RKO (cell line): Measurements from ENCODE around the gene SPATA2.
"Not testable (repeated sequence)": the region's sequence is repeated elsewhere in the genome, so short reads cannot be mapped to it uniquely, and the experiment has no call there.

ENCODE experiments used
- DNase-seq: peaks from one replicate; pipeline ENCODE4 v3.0.0-alpha.2; 2016; ENCODE audit warnings: low spot score

Gene SPATA2

DNA sequence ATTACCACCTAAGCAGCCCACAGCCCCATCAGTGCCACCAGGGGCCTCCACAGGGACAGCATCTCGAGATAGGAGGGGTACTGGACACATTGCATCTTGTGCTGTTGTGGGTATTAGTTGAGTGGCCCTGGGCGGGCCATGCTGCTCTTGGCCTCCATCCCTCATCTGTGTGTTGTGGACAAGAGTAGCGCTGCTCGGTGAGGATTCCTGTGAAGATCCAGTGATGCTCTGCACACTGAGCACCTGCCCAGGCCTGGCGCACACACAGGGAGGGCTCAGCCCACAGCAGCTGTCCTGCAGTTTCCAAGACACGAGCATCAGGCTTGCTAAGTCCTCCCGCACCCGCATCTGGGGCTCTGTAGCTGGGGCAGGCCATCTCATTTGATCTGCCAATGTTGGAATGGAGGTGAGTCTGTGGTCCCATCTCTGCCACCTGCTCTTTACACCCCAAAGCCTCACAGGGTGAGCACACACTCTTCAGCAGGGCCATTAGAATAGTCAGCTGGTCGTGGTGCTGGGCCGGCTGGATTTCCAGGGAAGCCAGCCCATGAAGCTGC lies 32.0 kb downstream of the SPATA2 start:
- DNase-seq, result no peak

DNA sequence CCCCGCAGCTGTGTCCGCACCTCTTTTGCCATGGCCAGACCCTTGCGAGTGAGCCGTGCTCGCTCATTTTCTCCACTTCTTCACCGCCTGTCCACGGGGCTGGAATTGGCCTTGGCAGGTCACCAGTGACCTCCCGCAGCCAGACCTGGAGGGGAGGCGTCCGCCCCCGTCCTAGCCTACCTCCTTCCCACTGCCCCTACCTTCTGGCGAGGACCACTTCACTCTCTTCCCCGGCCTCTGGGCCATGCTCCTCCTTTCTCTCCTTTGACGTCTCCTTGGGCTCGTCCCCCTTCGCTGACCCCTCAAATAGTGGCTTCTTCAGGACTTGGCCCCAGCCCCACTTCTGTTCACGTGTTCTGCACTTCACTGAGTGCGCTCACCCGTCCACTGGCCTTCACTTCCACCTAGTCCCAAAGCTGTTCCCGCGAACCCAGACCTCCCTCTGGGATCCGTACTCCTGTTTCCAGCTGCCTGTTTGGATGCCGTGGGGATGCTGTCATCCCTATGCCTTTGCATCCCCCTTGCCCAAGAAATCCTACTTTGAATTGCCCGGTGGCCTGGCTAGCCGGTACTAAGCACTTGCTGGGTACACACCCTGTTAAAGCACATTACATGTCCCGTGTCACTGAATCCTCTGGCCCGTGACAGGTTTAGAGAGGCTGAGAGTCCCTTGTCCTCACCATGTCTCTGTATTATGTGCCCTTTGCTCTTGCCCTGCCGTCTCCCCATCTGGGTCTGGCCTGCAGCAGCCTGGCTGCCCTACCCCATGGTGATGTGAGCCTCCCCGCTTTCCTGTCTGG lies 33.0 kb downstream of the SPATA2 start:
- no peak for DNase-seq

DNA sequence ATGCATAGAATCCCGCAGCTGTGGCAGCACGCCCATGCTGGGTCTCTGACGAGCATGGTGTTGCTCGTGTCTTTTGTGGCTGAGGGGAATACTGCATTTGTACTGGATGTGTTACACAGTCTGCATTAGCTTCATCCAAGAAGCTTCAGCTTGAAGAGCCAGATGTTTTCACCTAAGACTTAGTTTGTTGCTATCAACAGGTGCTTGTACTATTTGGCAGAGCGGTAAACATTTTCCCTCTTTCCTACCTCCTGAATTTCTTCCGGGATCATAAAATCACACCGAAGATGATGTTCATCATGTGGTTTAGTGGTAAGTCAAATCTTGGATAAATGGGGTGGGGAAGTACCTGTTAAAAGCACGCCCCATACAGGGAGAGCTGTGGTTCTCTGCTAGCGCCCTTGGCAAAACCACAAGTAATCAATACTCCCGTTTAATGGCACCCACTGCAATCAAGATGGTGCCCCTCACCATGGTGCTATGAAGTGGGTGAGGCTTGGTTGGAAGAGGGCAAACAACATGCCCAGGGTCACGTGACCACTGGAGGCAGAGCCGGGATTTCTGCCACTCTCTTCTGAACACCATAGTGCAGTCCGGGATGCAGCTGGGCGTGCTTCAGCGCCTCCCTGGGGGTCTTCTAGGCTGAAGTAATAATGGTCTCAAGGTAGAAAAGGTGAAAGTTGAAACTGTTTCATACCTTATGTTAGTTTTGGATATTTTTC lies 34.4 kb downstream of the SPATA2 start:
- no peak for DNase-seq

DNA sequence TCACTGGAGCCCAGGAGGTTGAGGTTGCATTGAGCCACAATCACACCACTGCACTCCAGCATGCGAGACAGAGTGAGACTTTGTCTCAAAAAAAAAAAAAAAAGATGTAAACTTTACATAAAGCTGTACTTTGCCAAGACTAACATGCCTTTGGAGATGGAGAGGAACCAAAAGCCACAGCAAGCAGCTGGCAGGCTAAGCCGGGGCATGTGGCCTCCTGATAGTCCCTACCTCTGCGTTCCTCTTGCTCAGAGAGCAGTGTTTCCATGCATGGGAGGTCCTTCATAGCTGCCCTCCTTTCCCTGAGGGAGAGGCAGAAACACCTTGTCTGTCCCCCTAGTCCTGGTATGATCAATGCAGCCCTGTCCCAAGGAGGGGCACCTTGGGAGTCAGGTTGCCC lies 35.2 kb downstream of the SPATA2 start:
- DNase-seq, result no peak

DNA sequence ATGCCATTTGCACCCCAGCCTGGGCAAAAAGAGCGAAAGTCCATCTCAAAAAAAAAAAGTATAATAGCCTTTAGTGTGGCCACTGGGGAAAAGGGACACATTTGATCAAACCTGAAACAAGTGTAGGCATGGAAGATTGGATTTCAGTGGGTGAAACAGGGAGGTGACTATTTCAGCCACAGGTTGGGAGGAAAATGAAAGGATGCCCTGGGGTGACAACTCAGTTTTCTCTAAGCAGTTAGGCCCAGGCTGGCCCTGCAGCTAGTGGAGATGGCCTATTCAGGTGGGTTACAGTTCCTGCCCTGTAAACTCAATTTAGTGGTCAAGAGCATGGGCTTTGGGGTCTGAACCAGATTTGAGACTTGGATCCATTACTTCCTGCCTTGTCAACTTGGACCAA lies 36.4 kb downstream of the SPATA2 start:
- no peak for DNase-seq

DNA sequence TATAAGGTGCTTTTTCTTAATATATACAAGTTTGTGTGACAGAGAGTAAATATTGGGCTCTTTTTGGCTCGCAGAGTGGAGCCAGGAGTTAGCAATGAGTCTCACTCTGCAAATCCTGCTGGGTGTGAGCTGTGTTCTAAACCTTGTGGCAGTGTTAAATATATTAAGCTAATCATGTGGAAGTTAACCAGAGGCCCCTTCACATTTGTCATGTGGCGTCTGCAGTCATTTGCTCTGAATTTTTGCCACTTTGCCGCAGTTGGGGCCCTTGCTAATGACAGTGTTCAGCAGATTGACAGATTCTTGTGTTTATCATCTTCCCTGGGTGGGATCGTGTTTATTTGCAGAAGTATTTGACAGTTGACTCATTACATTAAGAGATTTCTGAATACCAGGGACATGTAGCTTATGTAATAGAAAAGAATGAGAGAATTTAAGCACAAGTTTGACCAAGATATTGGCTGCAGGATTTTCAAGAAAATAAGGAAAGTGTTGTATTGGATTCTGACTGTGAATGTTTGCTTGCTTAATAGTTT lies 37.9 kb downstream of the SPATA2 start:
- DNase-seq, result no peak

DNA sequence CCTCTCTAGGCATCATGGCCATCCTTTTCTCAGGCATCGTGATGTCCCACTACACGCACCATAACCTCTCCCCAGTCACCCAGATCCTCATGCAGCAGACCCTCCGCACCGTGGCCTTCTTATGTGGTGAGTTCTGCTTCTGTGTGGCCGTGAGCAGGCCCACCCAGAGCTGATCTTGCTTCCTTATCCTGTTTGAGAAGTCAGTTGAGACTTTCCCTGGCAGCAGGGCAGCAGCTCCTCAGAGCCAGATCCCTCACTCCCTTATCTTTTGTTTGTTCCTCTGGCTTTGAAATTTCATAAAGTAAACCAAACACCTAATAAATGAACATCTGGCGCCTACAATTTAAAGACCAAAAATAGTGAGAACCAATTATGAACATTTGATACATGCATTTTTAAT lies 40.6 kb downstream of the SPATA2 start:
- DNase-seq, result no peak

DNA sequence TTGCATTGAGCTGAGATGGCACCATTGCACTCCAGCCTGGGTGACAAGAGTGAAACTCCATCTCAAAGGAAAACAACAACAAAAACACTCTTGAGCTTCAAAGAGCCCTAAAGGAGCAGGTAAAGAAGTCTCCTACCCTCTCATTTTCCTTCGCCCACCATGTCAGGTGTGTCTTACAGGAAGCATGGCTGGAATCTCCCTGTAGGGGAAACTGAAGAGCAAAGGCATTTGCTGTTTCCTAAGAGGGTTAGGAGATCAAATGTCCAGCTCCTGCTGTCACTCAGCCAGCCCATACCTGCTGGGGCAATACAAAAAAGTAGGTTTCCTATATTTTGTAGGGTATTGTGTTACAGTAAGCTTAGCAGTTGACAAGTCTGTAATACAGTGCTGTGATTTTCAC lies 43.3 kb downstream of the SPATA2 start:
- no peak for DNase-seq

DNA sequence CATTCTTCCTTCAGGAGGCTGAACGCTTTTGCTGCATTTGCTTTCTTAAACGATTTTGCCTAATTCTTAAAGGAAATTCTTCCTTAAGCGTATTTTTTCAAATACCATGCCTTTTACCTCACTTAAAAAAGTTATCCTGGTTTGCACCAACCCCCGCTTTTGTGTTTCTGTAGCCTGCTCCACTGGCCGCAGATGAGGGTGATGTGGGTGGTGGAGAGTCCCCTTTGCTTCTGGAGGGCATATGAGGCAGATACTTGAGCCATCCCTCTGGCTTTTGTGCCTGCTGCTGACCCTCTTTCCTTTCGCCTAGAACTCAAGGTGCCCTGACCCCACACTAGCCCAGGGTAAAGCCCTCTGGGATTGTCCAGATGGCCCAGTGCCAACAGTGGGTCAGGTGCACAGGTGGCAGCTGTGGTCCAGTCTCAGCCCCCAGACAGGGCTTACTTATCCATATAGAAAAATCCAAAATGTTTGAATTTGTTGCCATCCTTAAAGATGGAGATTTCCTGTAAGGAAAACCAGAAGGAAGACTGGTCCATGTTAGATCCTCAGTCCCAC lies 43.9 kb downstream of the SPATA2 start:
- DNase-seq, result no peak

DNA sequence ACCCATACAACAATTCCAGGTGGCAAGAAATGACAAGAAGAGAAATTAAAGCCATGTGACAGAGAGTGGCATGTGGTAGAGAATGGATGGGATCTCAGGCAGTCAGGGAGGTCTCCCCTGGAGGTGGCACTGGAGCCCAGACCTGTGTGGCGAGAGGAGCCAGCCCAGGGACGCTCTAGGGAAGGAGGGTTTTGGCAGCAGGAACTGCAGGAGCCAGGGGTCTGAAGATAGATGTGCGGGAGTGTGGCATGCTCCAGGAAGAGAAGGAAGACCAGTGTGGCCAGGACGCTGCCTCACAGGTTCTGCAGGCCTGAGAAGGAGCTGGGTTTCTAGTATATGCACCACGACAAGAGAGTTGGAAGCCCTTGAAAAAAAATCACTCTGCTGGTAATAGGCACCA lies 45.1 kb downstream of the SPATA2 start:
- no peak for DNase-seq

DNA sequence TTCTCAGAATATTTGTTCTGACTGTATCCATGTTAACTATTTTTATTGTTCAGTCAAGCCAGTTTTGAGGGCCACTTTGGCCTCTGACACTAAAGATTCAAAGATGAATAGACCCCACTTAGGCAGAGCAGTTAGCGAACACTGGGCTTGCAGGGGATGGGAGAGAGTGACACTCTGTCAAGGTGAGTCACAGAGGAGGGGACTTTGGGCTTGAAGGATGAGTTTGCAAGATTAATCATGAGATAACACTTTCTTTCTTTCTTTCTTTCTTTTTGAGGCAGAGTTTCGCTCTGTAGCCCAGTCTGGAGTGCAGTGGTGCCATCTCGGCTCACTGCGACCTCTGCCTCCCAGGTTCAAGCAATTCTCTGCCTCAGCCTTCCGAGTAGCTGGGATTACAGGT lies 46.4 kb downstream of the SPATA2 start:
- DNase-seq, result no peak

DNA sequence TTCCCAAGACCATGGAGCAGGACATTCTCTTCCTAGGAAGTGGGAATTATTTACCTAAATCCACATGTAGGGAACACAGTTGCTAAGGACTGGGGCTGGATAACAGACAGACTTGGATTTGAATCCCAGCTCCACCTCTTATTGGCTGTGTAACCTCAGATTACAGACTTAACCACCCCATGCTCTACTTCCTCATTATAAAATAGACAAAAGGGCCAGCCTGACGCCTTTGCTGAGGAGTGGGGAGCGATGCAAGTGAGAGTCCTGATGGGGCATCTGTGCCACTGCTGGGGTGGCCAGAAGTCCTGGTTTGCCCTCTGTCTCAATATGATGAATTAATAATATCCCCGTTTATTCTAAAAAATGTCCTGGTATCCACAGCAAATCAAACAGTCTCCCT lies 46.8 kb downstream of the SPATA2 start:
- no peak for DNase-seq

DNA sequence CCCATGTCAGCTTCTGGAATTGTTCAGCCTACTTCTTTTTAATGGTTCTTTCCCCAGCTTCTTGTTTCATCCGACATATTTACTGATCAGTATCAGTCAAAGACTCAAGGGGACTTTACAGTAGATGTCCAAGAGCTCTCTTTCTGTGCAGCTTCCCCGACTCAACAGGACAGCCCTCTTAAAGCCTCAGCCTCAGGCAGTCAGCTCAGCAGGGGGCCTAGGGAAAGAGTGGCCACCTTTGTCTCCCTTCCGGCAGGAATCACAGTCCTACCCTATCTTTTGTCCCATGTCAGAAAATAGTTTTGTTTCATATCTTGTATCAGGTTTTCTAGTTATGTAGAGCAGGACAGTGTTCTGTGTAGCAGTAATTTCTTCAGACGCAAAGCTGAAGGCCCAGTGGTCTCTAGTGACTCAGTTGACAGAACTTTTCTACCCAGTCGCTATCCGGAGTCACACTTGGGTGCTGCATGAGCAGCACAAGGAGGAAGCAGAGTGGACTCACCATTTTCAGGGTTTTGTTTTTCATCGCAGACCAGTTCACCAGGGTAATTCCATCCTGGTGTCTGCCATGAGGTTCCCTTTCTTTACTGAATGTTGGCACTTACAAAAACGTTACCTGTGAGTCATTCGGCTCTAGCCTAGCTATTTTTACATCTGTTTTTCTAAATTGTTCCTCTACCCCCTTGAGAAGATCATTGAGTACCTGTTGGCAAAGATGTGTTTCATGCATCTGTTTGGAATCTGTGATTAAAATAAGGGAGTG lies 47.7 kb downstream of the SPATA2 start:
- DNase-seq, result no peak

DNA sequence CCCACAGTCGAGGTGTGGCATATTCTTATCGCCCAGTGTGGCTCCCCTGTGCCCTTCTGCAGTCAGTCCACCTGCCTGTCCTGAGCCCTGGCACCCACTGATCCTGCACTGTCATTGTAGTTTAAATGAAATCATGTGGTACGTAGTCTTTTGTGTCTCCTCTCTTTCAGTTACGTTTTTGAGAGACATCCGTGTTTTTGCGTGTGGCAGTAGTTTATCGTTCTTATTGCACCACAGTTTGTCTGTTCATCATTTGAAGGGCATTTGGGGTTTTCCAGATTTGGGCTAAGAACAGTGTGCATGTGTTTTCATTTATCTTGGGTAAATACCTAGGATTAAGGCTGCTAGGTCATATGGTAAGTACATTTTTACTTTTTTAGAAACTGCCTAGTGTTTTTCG lies 49.3 kb downstream of the SPATA2 start:
- DNase-seq, result no peak

DNA sequence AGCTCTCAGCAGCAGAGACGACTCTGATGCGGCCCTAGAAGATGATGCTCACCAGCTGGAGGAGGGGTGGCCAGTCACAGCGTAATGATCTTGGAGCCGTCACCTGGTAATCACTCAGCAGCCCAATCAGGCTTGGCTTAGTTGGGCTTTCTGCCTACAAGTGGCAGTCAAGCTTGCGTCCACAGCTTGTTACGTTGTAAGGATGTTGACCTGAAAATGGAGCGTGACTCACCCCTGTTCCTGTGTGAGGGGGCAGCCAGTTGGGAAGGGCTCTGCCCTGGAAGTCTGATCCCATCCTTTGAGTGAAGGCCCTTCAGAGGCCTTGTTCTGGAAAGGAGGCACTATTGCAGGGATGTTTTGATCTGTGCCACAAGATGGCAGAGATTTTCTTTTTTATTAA lies 49.8 kb downstream of the SPATA2 start:
- no peak for DNase-seq

DNA sequence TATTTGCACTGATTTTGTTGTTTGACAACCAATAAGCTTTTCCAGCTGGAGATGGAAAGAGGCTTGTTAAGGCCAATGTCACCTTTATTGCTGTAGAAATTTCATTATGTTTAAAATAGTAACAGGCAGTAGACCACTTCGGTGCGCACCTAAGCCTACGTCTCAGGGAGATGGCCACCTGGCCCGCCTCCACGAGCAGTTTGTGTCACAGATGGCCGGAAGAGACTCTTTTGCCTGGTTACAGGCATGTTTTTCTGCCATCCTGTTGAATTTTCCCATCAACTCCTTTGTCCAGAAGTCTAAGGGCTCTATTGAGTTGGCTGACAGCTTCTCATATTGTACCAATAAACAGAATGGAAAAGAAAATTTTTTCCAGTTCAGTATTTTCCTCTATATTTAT lies 51.7 kb downstream of the SPATA2 start:
- DNase-seq, result no peak

DNA sequence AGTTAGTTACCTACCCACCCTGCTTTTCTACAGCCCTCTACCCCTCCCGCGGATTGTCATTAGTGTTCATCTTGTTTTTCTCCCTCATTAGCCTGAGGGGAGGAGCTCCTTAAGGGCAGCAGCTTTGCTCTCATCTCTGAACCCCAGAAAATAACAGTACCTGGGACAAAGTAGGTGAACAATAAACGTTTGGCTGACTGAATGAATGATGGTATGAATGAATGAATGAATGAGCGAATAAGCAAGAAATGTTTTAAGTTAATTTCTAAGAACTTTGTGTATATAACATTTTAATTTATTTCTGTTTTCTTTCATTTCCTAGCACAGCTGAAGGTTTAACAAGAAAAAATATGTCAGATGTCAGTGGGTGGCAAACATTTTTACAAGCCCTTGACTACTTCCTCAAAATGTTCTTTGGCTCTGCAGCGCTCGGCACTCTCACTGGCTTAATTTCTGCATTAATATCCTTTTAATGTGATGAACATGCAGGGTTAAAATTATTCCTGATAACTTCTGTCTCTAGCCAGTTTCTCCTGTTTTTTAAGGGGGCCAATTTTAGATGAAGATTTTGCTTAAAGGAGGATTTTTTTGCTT lies 52.6 kb downstream of the SPATA2 start:
- no peak for DNase-seq

DNA sequence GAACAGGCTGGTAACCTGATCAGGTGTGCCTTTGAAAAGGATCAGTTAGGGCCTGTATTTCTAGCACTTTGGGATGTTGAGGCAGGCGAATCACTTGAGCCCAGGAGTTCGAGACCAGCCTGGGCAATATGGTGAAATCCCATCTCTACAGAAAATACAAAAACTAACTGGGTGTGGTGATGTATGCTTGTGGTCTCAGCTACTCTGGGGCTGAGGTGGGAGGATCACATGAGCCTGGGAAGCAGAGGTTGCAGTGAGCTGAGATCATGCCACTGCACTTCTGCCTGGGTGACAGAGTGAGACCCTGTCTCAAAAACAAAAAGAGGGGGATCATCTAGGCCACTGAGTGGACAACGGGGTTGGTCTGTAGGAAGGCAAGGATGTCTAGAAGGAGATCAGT lies 54.1 kb downstream of the SPATA2 start:
- DNase-seq, result not testable (repeated sequence)

DNA sequence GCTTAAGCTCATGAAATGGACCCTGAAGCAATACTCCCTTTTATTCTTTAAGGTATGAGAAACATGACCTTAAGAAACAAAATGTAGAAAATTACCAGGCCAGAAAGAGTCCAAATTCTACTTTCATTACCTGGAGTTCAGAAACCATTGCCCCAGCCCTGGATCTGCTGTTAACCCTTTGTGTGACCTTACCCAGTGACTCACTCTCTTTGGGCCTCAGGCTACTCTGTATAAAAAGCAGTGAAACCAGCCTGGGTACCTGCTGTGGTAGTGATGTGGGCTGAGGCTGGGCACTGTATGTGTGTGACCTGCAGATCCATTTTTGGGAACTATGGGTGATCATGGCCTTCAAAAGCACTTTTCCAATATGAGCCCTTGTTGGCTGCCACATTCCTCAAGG lies 55.5 kb downstream of the SPATA2 start:
- no peak for DNase-seq

DNA sequence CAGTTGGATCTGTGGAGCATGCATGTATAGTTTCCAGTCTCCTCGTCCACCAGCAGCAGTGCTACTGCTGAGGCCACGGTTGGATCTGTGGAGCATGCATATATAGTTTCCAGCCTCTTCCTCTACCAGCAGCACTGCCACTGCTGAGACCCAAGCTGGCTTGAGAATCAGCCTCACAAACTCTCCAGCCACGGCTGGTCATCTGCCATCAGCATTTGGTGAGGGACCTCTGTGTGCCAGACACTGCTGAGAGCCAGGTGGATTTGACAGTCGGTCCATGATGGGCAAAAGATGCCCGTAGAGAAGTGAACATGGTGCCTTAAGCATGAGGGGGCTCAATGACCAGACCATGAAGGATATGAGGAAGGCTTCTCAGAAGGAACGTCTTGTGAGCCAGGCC lies 56.3 kb downstream of the SPATA2 start:
- no peak for DNase-seq

DNA sequence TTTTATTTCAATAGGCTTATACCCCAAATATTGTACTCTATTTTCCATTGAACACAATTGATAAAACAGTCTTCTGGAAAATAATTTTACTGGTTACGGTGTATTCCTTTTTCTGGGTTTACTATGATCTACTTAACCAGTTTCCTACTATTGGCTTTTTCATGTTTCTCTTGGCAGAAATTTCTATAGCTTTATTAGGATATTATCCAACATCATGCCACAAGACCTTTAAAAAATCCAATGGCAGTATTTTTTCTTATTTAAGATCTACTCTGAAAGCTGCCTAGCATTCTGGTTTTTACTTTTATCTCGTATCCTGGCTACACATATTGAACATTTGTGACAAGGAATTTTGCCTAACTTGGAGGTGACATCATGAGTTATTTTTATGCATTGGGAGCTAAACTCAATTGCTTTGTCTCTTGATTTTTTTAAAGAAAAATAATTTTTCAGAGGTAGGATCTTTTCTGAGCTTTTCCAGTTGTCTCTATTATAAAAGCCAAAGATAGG lies 57.2 kb downstream of the SPATA2 start:
- DNase-seq, result no peak

DNA sequence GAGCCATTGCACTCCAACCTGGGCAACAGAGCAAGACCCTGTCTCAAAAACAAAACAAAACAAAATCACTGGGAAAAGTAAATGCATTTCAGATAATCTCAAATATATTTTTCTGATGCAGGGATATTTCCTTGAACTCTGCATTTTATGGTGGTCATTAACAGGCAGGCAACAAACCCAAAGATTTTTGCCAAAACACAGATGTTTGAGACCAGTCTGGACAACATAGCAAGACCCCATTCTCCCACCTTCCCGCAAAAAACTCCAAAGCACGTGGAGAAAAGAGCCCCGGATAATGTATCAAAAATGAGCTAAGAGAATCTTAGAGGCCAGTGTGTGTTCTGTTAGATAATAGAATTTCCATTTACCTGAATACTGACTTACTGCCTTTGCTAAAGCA lies 58.4 kb downstream of the SPATA2 start:
- DNase-seq, result no peak
